Stimulated activated naive CD8-positive, alpha-beta T cell treated with anti-CD3 and anti-CD28 coated beads, Interleukin-15, amount 100 ng/mL, for 72 hours (primary cell): Measurements from ENCODE around the gene CORO7.

Experiments
- ATAC-seq: fragments of 150-1000 bp; cut with Tn5 transposase; 2 replicates; pipeline ENCODE4 v1.10.0; 2021; ENCODE audit warnings: mild to moderate bottlenecking, moderate library complexity
- DNase-seq, 2 donors: peaks; one replicate each; pipeline ENCODE4 v3.0.0; 2021 to 2022
- H3K27ac Mint-ChIP-seq, 2 donors: one replicate each; pipeline ENCODE4 v1.8.0; 2022; ENCODE audit warnings: mild to moderate bottlenecking in 2 of 2, mixed read lengths in 2 of 2, moderate library complexity in 2 of 2
- H3K27me3 Mint-ChIP-seq: one replicate; pipeline ENCODE4 v1.8.0; 2022; ENCODE audit warnings: mixed read lengths
- H3K4me1 Mint-ChIP-seq: one replicate; pipeline ENCODE4 v1.8.0; 2022; ENCODE audit warnings: mild to moderate bottlenecking, mixed read lengths
- H3K4me3 Mint-ChIP-seq, 2 donors: one replicate each; pipeline ENCODE4 v1.8.0; 2022; ENCODE audit warnings: mild to moderate bottlenecking in 2 of 2, mixed read lengths in 2 of 2, moderate library complexity in 1 of 2
- H3K9me3 Mint-ChIP-seq, 2 donors: one replicate each; pipeline ENCODE4 v1.8.0; 2022; ENCODE audit warnings: mixed read lengths in 2 of 2

The CORO7 gene

DNA sequence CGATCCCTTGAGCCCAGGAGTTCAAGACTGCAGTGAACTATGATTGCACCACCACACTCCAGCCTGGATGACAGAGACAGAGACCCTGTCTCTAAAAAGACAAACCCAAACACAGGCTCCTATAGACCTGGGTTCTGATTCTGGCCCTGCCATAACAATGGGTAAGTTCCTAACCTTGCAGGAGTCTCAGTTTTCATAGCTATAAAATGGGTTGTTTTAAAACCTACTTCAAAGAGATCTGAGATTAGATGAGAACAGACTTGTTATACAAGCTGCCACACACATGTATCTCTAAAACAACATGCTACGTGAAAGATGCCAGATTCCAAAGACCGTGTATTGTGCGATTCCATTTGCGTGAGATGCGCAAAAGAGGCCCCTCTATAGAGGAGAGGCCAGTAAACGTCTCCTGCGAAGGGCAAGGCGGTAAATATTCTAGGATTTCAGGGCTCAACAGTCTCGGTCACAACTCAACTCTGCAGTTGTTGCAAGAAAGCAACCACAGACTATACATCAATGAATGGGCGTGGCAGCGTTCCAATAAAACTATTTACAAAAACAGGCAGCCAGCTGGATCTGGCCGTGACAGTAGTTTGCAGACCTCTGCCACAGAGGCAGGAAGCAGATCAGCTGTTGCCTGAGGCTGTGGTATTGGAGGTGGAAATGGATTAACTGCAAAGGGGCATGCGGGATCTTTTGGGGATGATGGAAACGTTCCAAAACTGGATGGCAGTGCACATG lies 5.9 kb downstream of the CORO7 start:
- Mint-ChIP-seq H3K9me3 (no peaks in the 10 kb centered on the region), H3K4me3 (no peak overlapping the region), H3K27me3 (no peaks in the 10 kb centered on the region), H3K4me1 (peaks cover 58% of the 10 kb centered on the region), H3K27ac (peak overlapping the region in 1 of 2 donors; percentile 81)
- DNase-seq (no peak), ATAC-seq (no peak)

DNA sequence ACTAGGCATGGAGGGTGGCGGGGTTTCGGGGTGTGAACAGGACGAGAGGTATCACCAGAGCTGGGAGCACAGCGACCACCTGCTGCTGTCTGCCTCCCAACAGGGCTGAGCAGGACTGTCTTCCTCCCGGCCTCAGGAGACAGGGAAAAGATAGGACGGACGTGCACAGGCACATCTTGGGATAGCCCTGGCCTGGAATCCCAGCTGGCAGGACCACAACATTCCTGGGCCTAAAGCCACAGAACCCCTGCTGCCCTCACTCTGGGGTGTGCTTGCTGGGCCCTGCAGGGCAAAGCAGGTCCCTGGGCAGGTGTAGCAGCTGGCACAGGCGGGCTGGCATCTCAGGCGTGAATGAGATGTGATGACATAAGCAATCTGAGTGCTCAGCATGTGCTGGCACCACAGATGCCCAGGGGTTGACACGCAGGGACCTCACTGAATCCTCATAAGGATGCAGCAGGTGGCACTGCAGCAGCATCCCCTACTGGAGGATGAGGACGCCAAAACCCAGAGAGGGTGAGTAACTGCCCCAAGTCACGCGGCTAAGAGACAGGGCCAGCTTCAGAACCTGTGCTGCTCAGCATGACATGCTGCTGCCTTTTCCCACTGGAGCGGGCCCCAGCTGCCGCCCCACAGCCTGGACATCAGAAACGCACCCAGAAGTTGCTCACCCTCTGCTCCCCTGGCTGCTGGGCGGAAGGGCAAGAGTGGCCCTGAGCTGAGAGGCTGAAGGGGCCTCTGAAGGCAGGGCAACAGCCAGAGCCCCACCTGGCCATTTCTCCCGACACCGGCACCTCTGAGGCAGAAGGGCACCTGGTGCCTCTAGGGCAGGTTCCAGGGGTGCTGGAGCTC lies 7.1 kb downstream of the CORO7 start:
- DNase-seq (no peak), ATAC-seq (no peak)
- no peak overlapping the region for H3K4me3 Mint-ChIP-seq
- peaks cover 52% of the 10 kb centered on the region for H3K4me1 Mint-ChIP-seq
- no peaks in the 10 kb centered on the region for H3K27me3 Mint-ChIP-seq
- H3K27ac Mint-ChIP-seq = no peak overlapping the region
- H3K9me3 Mint-ChIP-seq = no peaks in the 10 kb centered on the region

DNA sequence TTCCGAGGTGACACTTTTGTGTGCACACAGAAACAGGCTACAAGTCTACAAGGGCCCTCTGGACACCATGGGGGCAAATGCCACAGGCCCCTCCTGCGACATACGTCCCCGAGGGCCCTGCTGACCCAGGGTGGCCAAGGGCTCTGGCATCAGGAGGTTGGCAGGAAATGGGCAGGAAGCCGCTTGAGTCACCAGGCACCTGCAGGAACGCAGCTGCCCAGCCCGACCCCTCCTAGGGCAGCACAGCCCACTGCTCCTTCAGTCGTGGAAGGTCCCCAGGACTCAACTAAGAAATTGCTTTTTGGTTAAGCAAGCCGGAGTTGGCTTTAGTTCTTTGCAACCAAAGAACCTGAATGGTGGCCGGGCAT lies 8.1 kb downstream of the CORO7 start:
- H3K27ac Mint-ChIP-seq = no peak overlapping the region
- no peaks in the 10 kb centered on the region for H3K27me3 Mint-ChIP-seq
- ATAC-seq (no peak), DNase-seq (no peak)
- H3K4me1 Mint-ChIP-seq = peaks cover 52% of the 10 kb centered on the region
- no peaks in the 10 kb centered on the region for H3K9me3 Mint-ChIP-seq
- no peak overlapping the region for H3K4me3 Mint-ChIP-seq

DNA sequence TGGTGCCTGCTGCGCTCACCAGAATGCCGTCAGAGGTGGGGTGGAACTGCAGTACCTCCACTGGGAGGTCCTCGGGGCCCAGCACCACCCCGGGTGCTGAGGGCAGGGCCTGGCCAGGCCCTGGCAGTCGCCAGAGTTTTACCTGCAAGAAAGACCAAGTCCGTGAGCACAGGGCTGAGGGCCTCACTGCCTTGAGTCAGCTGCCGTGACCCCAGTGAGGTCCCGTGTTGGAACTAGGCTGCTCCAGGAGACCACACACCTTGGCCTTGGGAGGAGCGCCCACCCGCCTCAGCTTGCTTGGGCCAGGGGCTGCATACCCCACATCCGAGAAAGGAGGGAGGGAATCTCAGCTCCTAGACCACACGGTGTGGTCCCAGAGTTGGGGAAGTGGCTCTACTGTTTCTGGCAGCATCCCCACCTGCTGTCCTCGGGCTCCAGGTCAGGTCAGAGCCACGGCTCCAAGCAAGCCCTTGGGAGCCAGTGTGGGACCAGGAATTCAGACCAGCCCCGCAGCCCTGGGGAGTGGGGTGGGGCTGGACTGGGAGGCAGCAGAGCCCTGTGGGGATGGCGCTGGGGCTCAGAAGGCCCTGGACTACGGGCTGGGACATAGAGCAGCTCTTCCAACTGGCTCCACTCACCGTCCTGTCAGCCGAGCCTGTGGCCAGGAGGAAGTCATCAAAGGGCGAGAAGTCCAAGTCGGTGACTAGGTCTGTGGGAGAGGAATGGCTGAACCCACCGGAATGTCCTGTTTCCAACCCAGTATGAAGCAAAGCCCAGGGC lies 8.7 kb downstream of the CORO7 start:
- H3K27ac Mint-ChIP-seq = no peak overlapping the region
- no peak overlapping the region for H3K4me3 Mint-ChIP-seq
- no peaks in the 10 kb centered on the region for H3K9me3 Mint-ChIP-seq
- DNase-seq = no peak
- peaks cover 52% of the 10 kb centered on the region for H3K4me1 Mint-ChIP-seq
- ATAC-seq = no peak
- no peaks in the 10 kb centered on the region for H3K27me3 Mint-ChIP-seq

DNA sequence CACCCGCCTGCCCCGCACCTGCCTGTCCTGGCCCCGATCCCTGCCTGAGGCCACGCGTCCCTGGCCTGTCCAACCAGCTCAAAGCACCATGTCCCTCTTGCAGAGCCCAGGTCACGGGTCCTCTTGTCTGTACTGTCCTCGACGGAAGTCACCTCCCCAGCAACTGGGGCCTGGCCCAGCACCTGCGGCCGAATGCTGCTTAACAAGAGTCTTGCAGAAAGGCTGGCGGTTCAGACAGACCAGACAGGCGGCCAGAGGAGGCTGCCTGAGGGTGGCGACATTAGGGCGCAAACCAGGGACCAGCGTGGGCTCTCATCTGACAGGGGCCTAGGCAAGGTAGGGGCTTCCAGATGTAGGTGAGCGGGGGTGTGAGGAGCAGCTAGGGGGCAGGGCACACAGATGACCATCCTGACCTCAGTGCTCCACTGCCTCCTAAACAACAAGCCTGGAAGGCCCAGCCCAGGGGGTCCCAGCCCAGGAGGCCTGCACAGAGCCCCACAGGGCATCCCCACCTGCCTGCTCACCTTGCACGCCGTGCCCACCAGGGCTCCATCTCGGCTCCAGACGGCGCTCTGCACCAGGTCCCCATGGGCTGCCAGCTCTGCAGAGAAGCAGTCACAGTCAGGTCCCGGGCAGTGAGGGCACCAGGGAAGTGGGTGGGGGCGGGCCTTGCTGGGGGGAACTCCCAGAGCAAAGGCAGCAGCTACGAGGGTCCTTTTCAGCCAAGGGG lies 11.3 kb downstream of the CORO7 start:
- peak overlapping the region in 1 of 2 donors; percentile 61 for H3K27ac Mint-ChIP-seq

DNA sequence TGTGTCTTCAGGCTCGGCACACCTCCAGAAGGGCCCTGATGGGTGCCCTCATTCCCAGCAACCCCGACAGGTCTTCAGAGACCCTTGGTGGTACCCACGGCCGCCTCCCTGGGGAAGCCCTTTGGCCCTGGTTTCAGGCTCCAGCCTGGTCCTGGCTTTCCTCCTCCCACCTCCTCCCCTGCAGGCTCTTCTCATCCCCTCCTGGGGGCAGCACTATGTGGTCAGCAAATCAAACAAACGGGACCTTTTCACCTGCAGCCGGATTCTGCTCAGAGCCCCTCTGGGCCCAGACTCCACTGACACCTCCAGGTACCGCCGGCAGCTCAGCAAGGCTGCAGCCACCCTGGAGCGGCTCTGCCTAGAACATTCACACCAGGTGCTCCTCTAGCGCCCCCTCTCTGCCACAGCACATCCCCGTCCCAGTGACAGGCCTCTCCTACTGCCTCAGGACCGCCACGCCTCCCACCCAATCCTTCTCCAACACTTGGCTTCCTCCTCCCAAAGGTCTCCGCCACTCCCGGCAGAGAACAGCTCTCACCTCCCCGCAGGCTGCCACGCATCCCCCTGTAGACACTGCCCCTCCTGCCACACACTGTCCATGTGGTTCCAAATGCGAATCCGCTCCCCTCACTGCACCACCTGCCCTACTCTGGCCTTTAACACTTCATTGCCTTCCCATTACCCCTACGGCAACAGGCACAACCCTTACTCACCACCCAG lies 12.0 kb downstream of the CORO7 start:
- peak overlapping the region in 1 of 2 donors; percentile 61 for H3K27ac Mint-ChIP-seq
- peak; percentile 54 for ATAC-seq
- H3K4me1 Mint-ChIP-seq = peaks cover 29% of the 10 kb centered on the region
- H3K4me3 Mint-ChIP-seq = no peak overlapping the region
- no peaks in the 10 kb centered on the region for H3K27me3 Mint-ChIP-seq
- DNase-seq = peak; percentile 38 to 41
- no peaks in the 10 kb centered on the region for H3K9me3 Mint-ChIP-seq

More for the DNA sequence above, 11.3 kb downstream of the CORO7 start:
- Mint-ChIP-seq H3K4me1 (peaks cover 35% of the 10 kb centered on the region), H3K27me3 (no peaks in the 10 kb centered on the region), H3K4me3 (no peak overlapping the region), H3K9me3 (no peaks in the 10 kb centered on the region)
- ATAC-seq (peak; percentile 6), DNase-seq (no peak)

DNA sequence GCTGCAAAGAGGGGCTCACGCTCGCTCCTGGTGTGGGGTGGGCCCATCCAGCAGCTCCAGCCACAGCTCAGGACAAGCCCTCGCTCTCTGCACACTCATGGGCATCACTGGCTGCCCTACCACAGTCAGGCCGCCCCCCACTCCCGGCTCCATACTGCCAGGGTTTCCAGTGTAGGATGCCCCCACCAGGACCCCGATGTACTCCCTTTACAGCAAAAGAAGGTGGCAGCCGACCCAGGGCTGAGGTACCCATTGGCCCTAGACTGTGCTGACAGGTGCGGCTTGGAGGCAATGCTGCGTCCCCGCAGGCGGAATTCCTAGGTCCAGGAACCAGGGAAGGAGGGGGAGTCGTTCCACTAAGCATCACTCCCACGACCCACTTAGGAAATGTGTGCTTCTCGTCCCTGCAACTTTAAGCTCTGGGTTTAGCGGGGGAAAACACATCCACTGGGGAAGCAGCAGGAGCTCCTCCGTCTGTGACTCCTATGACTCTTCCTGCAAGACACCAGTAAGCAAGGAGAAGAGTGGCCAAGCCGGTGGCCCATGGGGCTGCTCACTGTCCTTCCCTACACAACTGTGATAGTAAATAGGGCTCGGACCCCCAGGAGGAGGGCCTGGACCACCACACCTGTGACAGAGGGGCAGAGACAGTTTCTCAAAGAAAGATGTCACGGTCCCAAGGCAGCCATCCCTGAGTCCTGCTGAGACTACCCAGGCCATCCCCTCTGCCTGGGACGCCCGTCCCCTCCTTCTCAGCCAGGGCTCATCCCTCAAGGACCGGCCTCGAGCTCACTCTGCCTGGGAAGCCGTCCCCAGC lies 13.1 kb downstream of the CORO7 start:
- Mint-ChIP-seq H3K27me3 (no peaks in the 10 kb centered on the region), H3K4me3 (no peak overlapping the region), H3K27ac (peak overlapping the region in 1 of 2 donors; percentile 74), H3K4me1 (peaks cover 28% of the 10 kb centered on the region), H3K9me3 (no peaks in the 10 kb centered on the region)
- DNase-seq (no peak), ATAC-seq (no peak)

DNA sequence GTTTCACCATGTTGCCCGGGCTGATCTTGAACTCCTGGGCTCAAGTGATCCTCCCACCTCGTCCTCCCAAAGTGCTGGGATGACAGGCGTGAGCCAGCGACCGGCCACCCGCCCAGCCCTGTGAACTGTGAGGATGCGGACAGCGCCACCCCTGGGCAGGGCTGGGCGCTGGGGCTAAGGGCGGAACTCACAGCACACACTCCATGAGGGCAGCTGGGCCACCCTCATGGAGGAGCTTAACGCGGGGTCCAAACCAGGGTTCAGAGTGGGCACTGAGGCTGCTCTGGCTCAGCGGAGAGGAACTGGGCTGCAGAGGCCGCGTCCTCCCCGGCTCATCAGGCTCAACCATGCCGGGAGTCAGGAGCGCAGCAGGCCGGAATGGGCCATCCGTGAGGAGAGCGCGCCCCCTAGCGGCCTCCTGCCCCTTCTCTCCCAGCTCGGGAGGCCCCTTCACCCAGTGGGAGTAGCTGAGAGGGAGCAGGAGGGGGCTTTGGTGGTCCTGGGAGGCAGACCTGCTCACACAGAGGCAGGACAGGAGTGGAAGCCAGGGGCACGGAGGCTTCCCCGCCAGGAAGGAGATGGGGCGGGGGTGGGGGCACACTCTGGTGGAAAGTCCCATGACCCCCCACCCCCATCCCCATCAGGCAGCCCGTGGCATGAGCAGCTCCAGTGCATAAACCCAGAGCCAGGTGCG lies 13.8 kb downstream of the CORO7 start:
- Mint-ChIP-seq H3K4me1 (peaks cover 28% of the 10 kb centered on the region), H3K27ac (peak overlapping the region in 1 of 2 donors; percentile 54), H3K27me3 (no peaks in the 10 kb centered on the region), H3K4me3 (no peak overlapping the region), H3K9me3 (no peaks in the 10 kb centered on the region)
- ATAC-seq (peak; percentile 84), DNase-seq (peak; percentile 56 to 64)

DNA sequence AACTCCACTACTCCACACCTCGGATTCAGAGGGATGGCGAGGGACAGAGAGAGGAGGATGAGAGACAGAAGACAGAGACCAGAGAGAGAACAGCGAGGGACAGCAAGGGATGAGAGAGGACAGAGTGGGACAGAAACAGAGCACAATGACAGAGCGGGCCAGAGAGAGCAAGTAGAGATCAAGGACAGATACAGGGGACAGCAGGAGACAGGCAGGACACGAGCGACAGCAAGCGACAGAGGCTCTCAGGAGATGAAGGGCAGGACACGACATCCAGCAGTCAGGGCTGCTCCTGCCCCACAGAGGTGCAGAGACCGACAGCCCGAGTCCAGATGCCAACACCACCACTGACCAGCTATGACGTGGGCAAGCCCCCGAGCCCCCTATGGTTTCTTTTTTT lies 14.9 kb downstream of the CORO7 start:
- Mint-ChIP-seq H3K9me3 (no peaks in the 10 kb centered on the region), H3K27me3 (no peaks in the 10 kb centered on the region), H3K4me3 (no peak overlapping the region), H3K27ac (no peak overlapping the region), H3K4me1 (peaks cover 28% of the 10 kb centered on the region)
- ATAC-seq (no peak), DNase-seq (no peak)

DNA sequence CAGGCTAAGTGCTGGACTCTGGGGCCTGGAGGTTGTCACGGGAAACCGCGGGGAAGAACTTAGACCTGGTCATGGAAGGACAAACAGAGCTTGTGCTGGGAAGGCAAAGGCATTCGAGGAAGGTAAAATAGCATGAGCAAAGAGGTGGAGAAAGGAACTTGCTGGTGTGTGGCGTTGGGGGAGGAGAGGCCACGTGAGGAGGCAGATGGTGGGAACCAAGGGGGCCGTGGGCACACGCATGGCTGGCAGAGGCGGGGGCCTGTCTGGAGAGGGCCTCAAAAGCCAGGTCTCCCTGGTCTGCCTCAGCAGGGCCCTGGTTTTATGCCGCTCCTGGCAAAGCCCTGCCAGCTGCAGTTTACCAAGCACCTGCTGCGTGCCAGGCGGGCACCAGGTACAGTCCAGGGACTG lies 15.3 kb downstream of the CORO7 start:
- ATAC-seq (no peak), DNase-seq (no peak)
- Mint-ChIP-seq H3K27me3 (no peaks in the 10 kb centered on the region), H3K4me3 (no peak overlapping the region), H3K4me1 (peaks cover 28% of the 10 kb centered on the region), H3K9me3 (no peaks in the 10 kb centered on the region), H3K27ac (peak overlapping the region in 1 of 2 donors; percentile 2)

DNA sequence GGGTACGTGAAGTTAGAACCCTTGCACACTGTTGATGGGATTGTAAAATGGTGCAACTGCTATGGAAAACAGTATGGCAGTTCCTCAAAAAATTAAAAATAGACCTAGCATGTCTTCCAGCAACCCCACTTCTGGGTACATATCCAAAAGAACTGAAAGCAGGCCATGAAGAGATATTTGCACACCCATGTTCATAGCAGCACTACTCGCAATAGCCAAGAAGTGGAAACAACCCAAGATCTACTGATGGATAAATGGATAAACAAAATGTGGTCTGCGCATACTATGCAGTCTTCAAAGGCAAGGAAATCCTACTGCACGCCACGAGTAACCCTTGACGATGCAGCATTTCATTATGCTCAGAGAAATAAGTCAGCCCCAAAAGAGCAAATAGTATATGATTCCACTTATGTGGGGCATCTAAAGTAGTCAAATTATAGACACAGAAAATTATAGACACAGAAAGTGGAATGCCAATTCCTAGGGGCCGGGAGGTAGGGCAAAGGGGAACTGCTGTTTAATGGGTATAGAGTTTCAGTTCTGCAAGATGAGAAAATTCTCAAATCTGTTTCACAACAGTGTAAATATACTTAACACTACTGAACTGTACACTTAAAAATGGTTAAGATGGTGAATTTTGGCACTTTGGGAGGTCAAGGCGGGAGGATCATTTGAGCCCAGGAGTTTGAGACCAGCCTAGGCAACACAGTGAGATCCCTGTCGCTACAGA lies 17.2 kb downstream of the CORO7 start:
- H3K9me3 Mint-ChIP-seq = no peaks in the 10 kb centered on the region
- DNase-seq = no peak
- no peak for ATAC-seq
- H3K27me3 Mint-ChIP-seq = no peaks in the 10 kb centered on the region
- H3K27ac Mint-ChIP-seq = peak overlapping the region in 1 of 2 donors; percentile 64
- no peak overlapping the region for H3K4me3 Mint-ChIP-seq
- peaks cover 20% of the 10 kb centered on the region for H3K4me1 Mint-ChIP-seq

DNA sequence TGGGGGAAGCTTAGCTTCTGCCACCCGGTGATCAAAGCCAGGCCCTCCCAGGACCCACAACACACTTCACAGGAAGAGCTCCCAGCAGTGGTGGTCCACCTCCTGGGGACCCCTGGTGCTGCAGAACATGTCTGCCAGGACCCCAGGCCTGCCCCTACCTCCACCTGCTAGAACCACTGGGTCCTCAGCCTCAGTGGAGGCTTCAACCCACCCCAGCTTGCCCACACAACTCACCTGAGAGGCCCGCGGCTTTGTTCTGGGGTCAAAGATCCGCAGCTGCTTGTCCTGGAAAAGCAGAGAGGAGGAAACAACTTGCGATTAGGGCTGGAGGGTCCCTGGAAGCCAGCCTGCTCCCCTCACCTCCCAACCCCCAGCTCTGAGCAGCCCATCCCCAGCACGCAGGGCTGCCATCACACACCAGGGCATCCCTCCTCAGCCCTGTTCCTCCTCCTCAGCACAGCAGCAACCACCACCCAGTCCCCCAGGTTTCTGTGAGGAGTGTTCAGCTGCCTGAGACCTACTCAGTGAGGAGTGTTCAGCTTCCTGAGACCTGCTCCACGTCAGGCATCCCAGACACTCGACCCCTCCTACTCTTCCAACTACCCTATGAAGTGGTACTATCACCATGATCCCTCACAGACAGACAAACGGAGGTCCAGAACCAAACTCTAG lies 21.2 kb downstream of the CORO7 start:
- H3K27ac Mint-ChIP-seq = peak overlapping the region in 1 of 2 donors; percentile 85
- no peaks in the 10 kb centered on the region for H3K9me3 Mint-ChIP-seq
- H3K4me1 Mint-ChIP-seq = peaks cover 12% of the 10 kb centered on the region
- no peak for ATAC-seq
- no peak for DNase-seq
- no peak overlapping the region for H3K4me3 Mint-ChIP-seq
- no peaks in the 10 kb centered on the region for H3K27me3 Mint-ChIP-seq
